ENCODE measurements around the gene DRP2.
"Not testable (repeated sequence)": the region's sequence is repeated elsewhere in the genome, so short reads cannot be mapped to it uniquely, and the experiment has no call there.

Gene DRP2, protein sequence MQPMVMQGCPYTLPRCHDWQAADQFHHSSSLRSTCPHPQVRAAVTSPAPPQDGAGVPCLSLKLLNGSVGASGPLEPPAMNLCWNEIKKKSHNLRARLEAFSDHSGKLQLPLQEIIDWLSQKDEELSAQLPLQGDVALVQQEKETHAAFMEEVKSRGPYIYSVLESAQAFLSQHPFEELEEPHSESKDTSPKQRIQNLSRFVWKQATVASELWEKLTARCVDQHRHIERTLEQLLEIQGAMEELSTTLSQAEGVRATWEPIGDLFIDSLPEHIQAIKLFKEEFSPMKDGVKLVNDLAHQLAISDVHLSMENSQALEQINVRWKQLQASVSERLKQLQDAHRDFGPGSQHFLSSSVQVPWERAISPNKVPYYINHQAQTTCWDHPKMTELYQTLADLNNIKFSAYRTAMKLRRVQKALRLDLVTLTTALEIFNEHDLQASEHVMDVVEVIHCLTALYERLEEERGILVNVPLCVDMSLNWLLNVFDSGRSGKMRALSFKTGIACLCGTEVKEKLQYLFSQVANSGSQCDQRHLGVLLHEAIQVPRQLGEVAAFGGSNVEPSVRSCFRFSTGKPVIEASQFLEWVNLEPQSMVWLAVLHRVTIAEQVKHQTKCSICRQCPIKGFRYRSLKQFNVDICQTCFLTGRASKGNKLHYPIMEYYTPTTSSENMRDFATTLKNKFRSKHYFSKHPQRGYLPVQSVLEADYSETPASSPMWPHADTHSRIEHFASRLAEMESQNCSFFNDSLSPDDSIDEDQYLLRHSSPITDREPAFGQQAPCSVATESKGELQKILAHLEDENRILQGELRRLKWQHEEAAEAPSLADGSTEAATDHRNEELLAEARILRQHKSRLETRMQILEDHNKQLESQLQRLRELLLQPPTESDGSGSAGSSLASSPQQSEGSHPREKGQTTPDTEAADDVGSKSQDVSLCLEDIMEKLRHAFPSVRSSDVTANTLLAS

GRCh38 chrX:101219116-101219863 is at the start of gene DRP2:
Gene DRP2, plus strand, starts transcription at chrX:101219786. Its CDS starts 11,862 bp downstream, at chrX:101231648.
- no peak for DNase-seq (ENCODE audit: low read depth in 2 of 2)

- no peak for DNase-seq (ENCODE audit: low read depth in 2 of 2)
Measured at GRCh38 chrX:101171883-101172400, 47.6 kb upstream of the DRP2 start.

DNA sequence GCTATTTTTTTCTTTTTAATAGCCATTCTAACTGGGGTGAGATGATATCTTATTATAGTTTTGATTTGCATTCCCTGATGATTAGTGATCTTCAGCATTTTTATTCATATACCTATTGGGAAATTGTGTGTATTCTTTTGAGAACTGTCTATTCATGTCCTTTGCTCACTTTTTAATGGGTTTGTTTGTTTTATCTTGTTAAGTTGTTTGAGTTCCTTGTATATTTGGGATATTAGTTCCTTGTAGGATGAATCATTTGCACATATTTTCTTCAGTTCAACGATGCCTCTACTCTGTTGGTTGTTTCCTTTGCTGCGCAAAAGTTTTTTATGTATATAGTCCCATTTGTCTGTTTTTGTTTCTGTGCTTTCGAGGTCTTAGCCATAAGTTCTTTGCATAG is 43.1 kb upstream of the DRP2 start:
- no peak for DNase-seq (ENCODE audit: low read depth in 2 of 2)

- not testable (repeated sequence) for DNase-seq (ENCODE audit: low read depth in 2 of 2)
Measured at GRCh38 chrX:101184876-101185275, 34.7 kb upstream of the DRP2 start.

DNA sequence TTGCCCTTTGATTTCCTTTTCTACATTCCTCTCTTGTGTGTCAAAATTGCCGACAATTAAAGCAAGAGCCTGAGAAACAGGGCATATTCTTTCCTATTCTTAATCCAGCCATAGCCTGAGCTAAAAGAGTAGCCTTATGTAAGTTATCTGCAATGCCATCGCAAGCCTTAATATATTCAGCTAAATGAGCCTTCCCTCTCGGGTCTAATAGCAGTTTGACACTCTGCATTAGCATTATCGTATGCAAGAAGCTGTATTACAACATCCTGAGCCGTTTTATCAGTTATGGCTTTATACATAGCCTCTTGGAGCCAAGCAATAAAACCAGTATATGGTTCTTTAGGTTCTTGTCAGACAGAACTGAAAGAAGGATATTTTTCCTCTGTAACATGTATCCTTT is 31.6 kb upstream of the DRP2 start:
- DNase-seq (ENCODE audit: low read depth in 2 of 2), result not testable (repeated sequence)

DNA sequence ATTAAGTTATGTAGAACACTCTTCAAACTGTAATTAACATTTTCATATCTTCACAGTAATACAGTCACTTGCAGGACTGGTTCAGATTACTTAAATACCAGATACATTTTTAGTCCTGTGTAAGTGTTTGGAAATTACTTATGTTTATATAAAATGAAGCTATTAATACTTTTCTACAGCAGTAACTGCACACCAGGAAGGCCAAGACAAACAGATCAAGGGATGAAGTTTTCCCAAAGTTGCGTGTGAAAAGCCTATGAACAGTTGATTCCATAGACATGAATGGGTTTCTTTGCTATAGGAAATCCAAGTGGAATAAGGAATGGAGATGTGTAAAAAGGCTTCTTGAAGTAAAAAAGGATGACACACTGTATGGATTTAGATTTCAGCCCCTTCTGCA is 28.9 kb upstream of the DRP2 start:
- DNase-seq (ENCODE audit: low read depth in 2 of 2), result no peak

DNA sequence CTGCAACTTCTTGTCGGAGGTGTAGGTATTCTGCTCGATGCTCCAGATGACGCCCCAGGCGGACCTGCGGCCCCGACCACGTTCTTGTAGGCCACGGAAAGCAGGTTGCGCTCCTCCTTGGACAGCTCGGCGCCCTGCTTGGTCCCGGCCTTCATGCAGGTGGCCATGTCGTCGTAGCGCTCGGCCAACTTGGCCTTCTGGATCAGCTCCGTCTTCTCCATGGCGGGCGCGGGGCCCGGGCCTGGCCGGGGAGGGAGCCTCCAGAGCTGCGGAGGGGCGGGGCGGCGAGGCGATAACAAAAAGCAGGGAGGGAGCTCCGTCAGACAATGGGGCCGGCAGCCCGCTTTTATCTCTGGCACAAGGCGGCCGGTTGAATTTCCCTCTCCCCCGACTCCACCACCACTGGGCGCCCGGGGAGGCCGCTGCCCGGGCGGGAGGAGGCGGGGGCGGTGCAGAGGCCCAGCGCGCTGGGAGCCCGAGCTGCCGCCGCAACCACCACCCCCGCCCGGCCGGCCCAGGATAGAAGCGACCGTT is 28.3 kb upstream of the DRP2 start:
- no peak for DNase-seq (ENCODE audit: low read depth in 2 of 2)

GRCh38 chrX:101195442-101196173 is 24.0 kb upstream of the DRP2 start:
- DNase-seq (ENCODE audit: low read depth in 2 of 2), result no peak

GRCh38 chrX:101203761-101204351 is 15.7 kb upstream of the DRP2 start:
- no peak for DNase-seq (ENCODE audit: low read depth in 2 of 2)

DNA sequence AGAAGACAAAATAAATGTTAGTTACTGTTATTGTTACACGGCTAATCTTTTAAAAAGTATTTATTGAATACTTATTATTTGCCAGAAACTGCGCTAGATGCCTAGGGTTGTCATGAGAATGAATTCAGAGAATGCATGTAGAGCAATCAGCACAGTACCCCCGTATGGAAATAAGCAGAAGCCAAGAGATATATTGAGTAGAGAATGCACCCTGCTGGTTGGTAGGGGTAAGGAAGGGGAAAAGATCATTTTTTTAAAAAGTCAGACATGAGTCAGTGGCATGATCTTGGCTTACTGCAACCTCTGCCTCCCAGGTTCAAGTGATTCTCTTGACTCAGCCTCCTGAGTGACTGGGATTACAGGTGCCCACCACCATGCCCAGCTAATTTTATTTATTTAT is 13.1 kb upstream of the DRP2 start:
- no peak for DNase-seq (ENCODE audit: low read depth in 2 of 2)

DNA sequence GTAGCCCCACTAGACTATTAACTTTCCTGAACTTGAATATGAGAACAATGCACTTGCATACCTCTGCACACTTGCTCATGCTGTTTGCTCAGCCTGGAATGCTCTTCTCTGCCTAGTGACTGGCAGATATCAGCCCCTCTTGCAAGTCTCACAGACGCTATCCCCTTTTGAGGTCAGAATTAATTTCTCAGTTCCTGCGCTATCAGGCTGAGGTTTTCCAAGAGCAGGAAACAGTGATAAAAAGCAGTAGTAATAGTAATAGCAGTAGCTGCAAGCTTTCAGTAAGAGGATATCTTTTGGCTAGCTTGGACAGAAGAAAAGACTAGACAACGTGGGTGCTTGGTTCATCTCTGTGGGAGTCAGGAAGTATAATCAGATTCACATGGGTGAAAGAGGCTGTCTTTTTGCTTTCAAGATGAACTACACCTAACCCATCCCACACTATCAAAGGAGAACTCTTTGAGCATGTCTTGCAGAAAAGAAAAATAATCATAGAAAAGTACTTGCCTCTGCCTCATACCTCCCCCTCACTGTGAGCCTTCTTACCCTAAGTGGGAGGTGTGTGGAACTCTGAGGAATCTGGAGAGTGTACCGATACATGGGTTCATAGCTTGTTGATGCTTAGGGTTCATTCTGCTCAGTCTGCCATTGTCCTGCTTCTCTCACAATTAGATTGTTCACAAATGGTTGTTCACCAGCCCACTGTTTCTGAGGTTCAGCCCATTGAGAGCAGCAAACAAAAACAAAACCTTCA is 11.3 kb upstream of the DRP2 start:
- DNase-seq (ENCODE audit: low read depth in 2 of 2), result no peak

GRCh38 chrX:101210630-101211029 is 9.0 kb upstream of the DRP2 start:
- no peak for DNase-seq (ENCODE audit: low read depth in 2 of 2)

- DNase-seq (ENCODE audit: low read depth in 2 of 2), result no peak
Measured at GRCh38 chrX:101217689-101218088, 1.9 kb upstream of the DRP2 start.

DNA sequence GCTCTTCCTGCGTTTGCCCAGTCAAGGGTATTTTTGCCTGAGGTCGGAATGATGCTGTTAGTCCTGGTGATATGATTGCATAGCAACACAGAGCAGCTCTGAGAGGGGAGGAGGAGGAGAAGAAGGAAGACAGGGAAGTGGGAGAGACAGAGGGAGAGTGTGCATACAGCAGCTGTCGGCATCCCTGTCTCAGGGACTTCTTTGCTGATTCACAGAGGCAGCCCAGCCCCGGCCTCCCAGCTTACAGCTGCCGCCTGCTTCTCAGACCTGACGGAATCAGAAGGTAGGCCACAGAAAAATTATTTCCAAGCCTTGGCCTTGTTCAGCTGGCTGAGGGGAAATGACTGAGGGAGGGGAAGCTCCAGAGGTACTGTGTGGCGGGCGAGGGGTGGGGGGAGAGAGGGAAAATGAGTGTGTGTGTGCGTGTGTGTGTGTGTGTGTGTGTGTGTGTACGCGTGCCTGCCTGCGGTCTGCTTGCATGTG is 319 bp downstream of the DRP2 start:
- no peak for DNase-seq (ENCODE audit: low read depth in 2 of 2)

DNA sequence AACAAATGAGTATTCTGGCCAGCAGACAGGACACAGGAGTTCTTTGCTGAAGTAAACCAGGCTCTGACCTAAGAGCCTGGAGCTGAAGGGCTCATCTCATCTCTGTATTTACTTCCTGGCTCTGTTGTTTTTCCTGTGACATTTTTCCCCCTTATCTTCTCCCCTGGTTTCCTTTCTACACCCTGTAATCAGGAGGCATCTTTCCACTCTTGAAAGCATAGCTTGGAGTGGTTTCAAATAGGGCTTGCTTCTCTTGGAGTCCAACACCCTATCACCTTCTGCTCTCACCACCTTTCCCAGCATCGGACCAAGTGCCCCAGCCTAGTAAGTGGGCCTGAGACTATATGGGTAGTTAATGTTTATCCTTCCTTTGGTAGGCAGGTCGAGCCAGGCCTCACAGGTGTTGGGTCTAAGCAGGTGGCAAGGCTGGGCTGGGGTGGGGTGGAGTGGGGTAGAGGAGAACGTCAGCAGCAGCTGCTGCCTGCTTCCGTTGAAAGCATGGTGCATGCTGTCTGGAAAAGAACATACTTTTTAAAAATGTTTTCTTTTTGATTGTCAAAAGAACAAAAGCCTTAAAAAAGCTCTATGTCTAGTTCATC is 1.2 kb downstream of the DRP2 start:
- no peak for DNase-seq (ENCODE audit: low read depth in 2 of 2)

- no peak for DNase-seq (ENCODE audit: low read depth in 2 of 2)
Measured at GRCh38 chrX:101223226-101223625, 3.6 kb downstream of the DRP2 start.

- DNase-seq (ENCODE audit: low read depth in 2 of 2), result no peak
Measured at GRCh38 chrX:101229170-101229569, 9.6 kb downstream of the DRP2 start.

- no peak for DNase-seq (ENCODE audit: low read depth in 2 of 2)
Measured at GRCh38 chrX:101230636-101231035, 11.1 kb downstream of the DRP2 start.

GRCh38 chrX:101231080-101231479 is 11.5 kb downstream of the DRP2 start:
- DNase-seq (ENCODE audit: low read depth in 2 of 2), result no peak
